Measurements from ENCODE around the gene SGO2.

The SGO2 gene

GRCh38 chr2:200494048-200494447 is 32.0 kb upstream of the SGO2 start:
- peaks cover 73% of the 10 kb centered on the region for H3K36me3 Mint-ChIP-seq (ENCODE audit: low read depth)
- no peak overlapping the region for H3K4me3 Mint-ChIP-seq
- H3K9me3 Mint-ChIP-seq: no peaks in the 10 kb centered on the region
- H3K27ac Mint-ChIP-seq: no peak overlapping the region
- TF ChIP-seq, protein P1, sequence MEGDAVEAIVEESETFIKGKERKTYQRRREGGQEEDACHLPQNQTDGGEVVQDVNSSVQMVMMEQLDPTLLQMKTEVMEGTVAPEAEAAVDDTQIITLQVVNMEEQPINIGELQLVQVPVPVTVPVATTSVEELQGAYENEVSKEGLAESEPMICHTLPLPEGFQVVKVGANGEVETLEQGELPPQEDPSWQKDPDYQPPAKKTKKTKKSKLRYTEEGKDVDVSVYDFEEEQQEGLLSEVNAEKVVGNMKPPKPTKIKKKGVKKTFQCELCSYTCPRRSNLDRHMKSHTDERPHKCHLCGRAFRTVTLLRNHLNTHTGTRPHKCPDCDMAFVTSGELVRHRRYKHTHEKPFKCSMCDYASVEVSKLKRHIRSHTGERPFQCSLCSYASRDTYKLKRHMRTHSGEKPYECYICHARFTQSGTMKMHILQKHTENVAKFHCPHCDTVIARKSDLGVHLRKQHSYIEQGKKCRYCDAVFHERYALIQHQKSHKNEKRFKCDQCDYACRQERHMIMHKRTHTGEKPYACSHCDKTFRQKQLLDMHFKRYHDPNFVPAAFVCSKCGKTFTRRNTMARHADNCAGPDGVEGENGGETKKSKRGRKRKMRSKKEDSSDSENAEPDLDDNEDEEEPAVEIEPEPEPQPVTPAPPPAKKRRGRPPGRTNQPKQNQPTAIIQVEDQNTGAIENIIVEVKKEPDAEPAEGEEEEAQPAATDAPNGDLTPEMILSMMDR (IDR thresholded peaks at IDR 0.05; ENCODE audit: unreplicated experiment in 3 of 3): no peak
- no peaks in the 10 kb centered on the region for H3K27me3 Mint-ChIP-seq (ENCODE audit: low read depth)
- H3K4me1 Mint-ChIP-seq: no peaks in the 10 kb centered on the region

GRCh38 chr2:200496696-200497095 is 29.3 kb upstream of the SGO2 start:
- no peaks in the 10 kb centered on the region for H3K9me3 Mint-ChIP-seq
- H3K36me3 Mint-ChIP-seq (ENCODE audit: low read depth): peaks cover 55% of the 10 kb centered on the region
- no peak overlapping the region for H3K4me3 Mint-ChIP-seq
- TF ChIP-seq, protein P1 (IDR thresholded peaks at IDR 0.05; ENCODE audit: unreplicated experiment in 3 of 3): no peak
- H3K27me3 Mint-ChIP-seq (ENCODE audit: low read depth): no peaks in the 10 kb centered on the region
- no peak overlapping the region for H3K27ac Mint-ChIP-seq
- H3K4me1 Mint-ChIP-seq: no peaks in the 10 kb centered on the region

DNA sequence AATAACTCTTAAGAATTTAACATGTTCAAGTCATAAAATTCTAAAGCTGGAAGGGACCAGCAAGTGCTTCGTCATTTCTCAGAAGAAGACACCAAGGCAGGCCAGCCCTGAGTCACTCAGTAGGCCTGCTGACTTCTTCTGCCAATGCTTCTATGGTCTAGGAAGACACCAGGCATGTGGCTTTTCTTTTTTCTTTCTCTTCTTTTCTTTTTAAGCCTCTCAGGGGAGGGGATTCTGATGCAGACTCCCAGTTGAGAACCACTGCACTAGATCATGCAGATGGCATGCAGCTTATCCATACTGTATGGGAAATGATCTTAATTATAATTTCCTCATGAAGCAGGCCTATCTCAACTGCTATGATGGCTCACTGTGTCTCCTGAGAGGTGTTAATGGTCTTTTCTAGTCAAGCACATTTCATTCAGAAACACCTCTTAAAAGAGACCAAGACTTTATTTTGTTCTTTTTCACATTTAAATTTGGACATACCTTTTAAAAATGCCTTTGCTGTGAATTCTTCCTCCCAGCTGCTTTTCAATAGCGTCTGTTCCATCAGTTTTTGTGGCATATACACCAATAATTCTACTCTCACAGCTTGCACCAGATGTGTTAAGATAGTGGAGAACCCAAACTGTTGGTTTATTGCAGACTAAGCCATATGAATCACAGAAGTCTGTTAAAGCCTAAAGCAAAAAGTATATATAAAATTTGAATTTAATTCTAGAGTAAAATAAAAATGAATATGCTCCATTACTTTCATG is 27.4 kb upstream of the SGO2 start:
- H3K27ac Mint-ChIP-seq: no peak overlapping the region
- H3K36me3 Mint-ChIP-seq (ENCODE audit: low read depth): peaks cover 53% of the 10 kb centered on the region
- TF ChIP-seq, protein P1 (IDR thresholded peaks at IDR 0.05; ENCODE audit: unreplicated experiment in 3 of 3): no peak
- no peak overlapping the region for H3K4me3 Mint-ChIP-seq
- H3K27me3 Mint-ChIP-seq (ENCODE audit: low read depth): no peaks in the 10 kb centered on the region
- no peaks in the 10 kb centered on the region for H3K4me1 Mint-ChIP-seq
- peaks cover 3% of the 10 kb centered on the region for H3K9me3 Mint-ChIP-seq

DNA sequence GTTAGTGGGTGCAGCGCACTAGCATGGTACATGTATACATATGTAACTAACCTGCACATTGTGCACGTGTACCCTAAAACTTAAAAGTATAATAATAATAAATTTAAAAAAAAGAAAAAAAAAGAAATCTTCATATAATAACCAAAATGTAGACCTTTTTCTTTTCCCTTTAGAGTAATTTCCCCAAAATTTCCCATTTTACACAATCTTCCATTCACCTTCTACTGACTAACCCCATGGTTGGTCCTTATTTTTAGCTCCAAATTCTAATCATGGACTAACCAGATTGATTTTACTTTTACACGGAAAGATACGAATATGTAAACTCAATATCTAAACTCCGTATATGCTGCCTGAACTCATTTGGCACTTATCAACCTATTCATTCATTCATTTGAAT is 23.8 kb upstream of the SGO2 start:
- no peaks in the 10 kb centered on the region for H3K4me1 Mint-ChIP-seq
- H3K9me3 Mint-ChIP-seq: peaks cover 3% of the 10 kb centered on the region
- TF ChIP-seq, protein P1 (IDR thresholded peaks at IDR 0.05; ENCODE audit: unreplicated experiment in 3 of 3): no peak
- H3K36me3 Mint-ChIP-seq (ENCODE audit: low read depth): peaks cover 36% of the 10 kb centered on the region
- H3K27me3 Mint-ChIP-seq (ENCODE audit: low read depth): no peaks in the 10 kb centered on the region
- H3K27ac Mint-ChIP-seq: no peak overlapping the region
- H3K4me3 Mint-ChIP-seq: no peak overlapping the region

- H3K4me3 Mint-ChIP-seq: no peak overlapping the region
- H3K27me3 Mint-ChIP-seq (ENCODE audit: low read depth): no peaks in the 10 kb centered on the region
- H3K4me1 Mint-ChIP-seq: peaks cover 9% of the 10 kb centered on the region
- peaks cover 3% of the 10 kb centered on the region for H3K9me3 Mint-ChIP-seq
- TF ChIP-seq, protein P1 (IDR thresholded peaks at IDR 0.05; ENCODE audit: unreplicated experiment in 3 of 3): no peak
- H3K36me3 Mint-ChIP-seq (ENCODE audit: low read depth): peaks cover 16% of the 10 kb centered on the region
- H3K27ac Mint-ChIP-seq: no peak overlapping the region
Measured at GRCh38 chr2:200506679-200507078, 19.3 kb upstream of the SGO2 start.

- Mint-ChIP-seq H3K27ac (no peak overlapping the region), H3K36me3 (ENCODE audit: low read depth) (peaks cover 12% of the 10 kb centered on the region), H3K9me3 (peaks cover 3% of the 10 kb centered on the region), H3K27me3 (ENCODE audit: low read depth) (no peaks in the 10 kb centered on the region), H3K4me3 (peak overlapping the region in 1 of 3 experiments; percentile 60), H3K4me1 (peaks cover 9% of the 10 kb centered on the region)
- TF ChIP-seq, protein P1 (IDR thresholded peaks at IDR 0.05; ENCODE audit: unreplicated experiment in 3 of 3): no peak
Measured at GRCh38 chr2:200507179-200507578, 18.8 kb upstream of the SGO2 start.
